Measurements from ENCODE around the gene TRAF5. TPM values are rescaled to one million over a fixed set of nuclear protein-coding genes. Genes with fewer than 3 reads are reported as not detected.

Gene TRAF5
- total RNA-seq, 1 experiment from 2014 or later: 15.2 TPM

GRCh38 chr1:211358685-211359084 is 32.1 kb downstream of the TRAF5 start:
- CTCF ChIA-PET: no interaction called here
- Mint-ChIP-seq H3K4me3 (ENCODE audit: low read depth, unreplicated experiment) (no peak overlapping the region), H3K27me3 (ENCODE audit: unreplicated experiment) (no peaks in the 10 kb centered on the region), H3K36me3 (ENCODE audit: insufficient read depth, unreplicated experiment) (no peaks in the 10 kb centered on the region), H3K27ac (ENCODE audit: unreplicated experiment) (no peak overlapping the region), H3K9me3 (ENCODE audit: low read depth, unreplicated experiment) (no peaks in the 10 kb centered on the region), H3K4me1 (ENCODE audit: low read depth, unreplicated experiment) (no peaks in the 10 kb centered on the region)
- no peak for TF ChIP-seq CTCF (IDR thresholded peaks at IDR 0.05; ENCODE audit: unreplicated experiment)
- intact Hi-C loops (cut with micrococcal nuclease; ENCODE audit: unreplicated experiment): no loop called here
- BruUV-seq (replicated peaks): no TSS peak
- DNase-seq: no peak

GRCh38 chr1:211359876-211360275 is 33.2 kb downstream of the TRAF5 start:
- no peak overlapping the region for H3K27ac Mint-ChIP-seq (ENCODE audit: unreplicated experiment)
- DNase-seq: no peak
- no TSS peak for BruUV-seq (replicated peaks)
- CTCF ChIA-PET: no interaction called here
- no peaks in the 10 kb centered on the region for H3K36me3 Mint-ChIP-seq (ENCODE audit: insufficient read depth, unreplicated experiment)
- intact Hi-C loops (cut with micrococcal nuclease; ENCODE audit: unreplicated experiment): no loop called here
- H3K27me3 Mint-ChIP-seq (ENCODE audit: unreplicated experiment): no peaks in the 10 kb centered on the region
- no peak for TF ChIP-seq CTCF (IDR thresholded peaks at IDR 0.05; ENCODE audit: unreplicated experiment)
- H3K9me3 Mint-ChIP-seq (ENCODE audit: low read depth, unreplicated experiment): no peaks in the 10 kb centered on the region
- no peaks in the 10 kb centered on the region for H3K4me1 Mint-ChIP-seq (ENCODE audit: low read depth, unreplicated experiment)
- H3K4me3 Mint-ChIP-seq (ENCODE audit: low read depth, unreplicated experiment): no peak overlapping the region

- Mint-ChIP-seq H3K27ac (ENCODE audit: unreplicated experiment) (no peak overlapping the region), H3K4me1 (ENCODE audit: low read depth, unreplicated experiment) (no peaks in the 10 kb centered on the region), H3K36me3 (ENCODE audit: insufficient read depth, unreplicated experiment) (no peaks in the 10 kb centered on the region), H3K27me3 (ENCODE audit: unreplicated experiment) (no peaks in the 10 kb centered on the region), H3K9me3 (ENCODE audit: low read depth, unreplicated experiment) (no peaks in the 10 kb centered on the region), H3K4me3 (ENCODE audit: low read depth, unreplicated experiment) (no peak overlapping the region)
- BruUV-seq (replicated peaks): no TSS peak
- no peak for DNase-seq
- CTCF ChIA-PET: no interaction called here
- no peak for TF ChIP-seq CTCF (IDR thresholded peaks at IDR 0.05; ENCODE audit: unreplicated experiment)
- intact Hi-C loops (cut with micrococcal nuclease; ENCODE audit: unreplicated experiment): no loop called here
Observed at GRCh38 chr1:211361202-211361601, 34.6 kb downstream of the TRAF5 start.

- no peaks in the 10 kb centered on the region for H3K27me3 Mint-ChIP-seq (ENCODE audit: unreplicated experiment)
- no peak overlapping the region for H3K27ac Mint-ChIP-seq (ENCODE audit: unreplicated experiment)
- BruUV-seq (replicated peaks): no TSS peak
- CTCF ChIA-PET: no interaction called here
- TF ChIP-seq CTCF (IDR thresholded peaks at IDR 0.05; ENCODE audit: unreplicated experiment): no peak
- peaks cover 15% of the 10 kb centered on the region for H3K4me1 Mint-ChIP-seq (ENCODE audit: low read depth, unreplicated experiment)
- H3K9me3 Mint-ChIP-seq (ENCODE audit: low read depth, unreplicated experiment): no peaks in the 10 kb centered on the region
- no peak for DNase-seq
- no peaks in the 10 kb centered on the region for H3K36me3 Mint-ChIP-seq (ENCODE audit: insufficient read depth, unreplicated experiment)
- no peak overlapping the region for H3K4me3 Mint-ChIP-seq (ENCODE audit: low read depth, unreplicated experiment)
- intact Hi-C loops (cut with micrococcal nuclease; ENCODE audit: unreplicated experiment): no loop called here
Observed at GRCh38 chr1:211369640-211370039, 43.0 kb downstream of the TRAF5 start.

- no peak for TF ChIP-seq CTCF (IDR thresholded peaks at IDR 0.05; ENCODE audit: unreplicated experiment)
- H3K4me3 Mint-ChIP-seq (ENCODE audit: low read depth, unreplicated experiment): no peak overlapping the region
- no TSS peak for BruUV-seq (replicated peaks)
- H3K4me1 Mint-ChIP-seq (ENCODE audit: low read depth, unreplicated experiment): peaks cover 25% of the 10 kb centered on the region
- intact Hi-C loops (cut with micrococcal nuclease; ENCODE audit: unreplicated experiment): no loop called here
- no peaks in the 10 kb centered on the region for H3K9me3 Mint-ChIP-seq (ENCODE audit: low read depth, unreplicated experiment)
- no peak for DNase-seq
- no peaks in the 10 kb centered on the region for H3K27me3 Mint-ChIP-seq (ENCODE audit: unreplicated experiment)
- CTCF ChIA-PET: no interaction called here
- H3K36me3 Mint-ChIP-seq (ENCODE audit: insufficient read depth, unreplicated experiment): no peaks in the 10 kb centered on the region
- H3K27ac Mint-ChIP-seq (ENCODE audit: unreplicated experiment): no peak overlapping the region
Observed at GRCh38 chr1:211370669-211371068, 44.0 kb downstream of the TRAF5 start.

All from Calu3 (cell line).